ENCODE measurements around the gene RFC1.

Gene RFC1

DNA sequence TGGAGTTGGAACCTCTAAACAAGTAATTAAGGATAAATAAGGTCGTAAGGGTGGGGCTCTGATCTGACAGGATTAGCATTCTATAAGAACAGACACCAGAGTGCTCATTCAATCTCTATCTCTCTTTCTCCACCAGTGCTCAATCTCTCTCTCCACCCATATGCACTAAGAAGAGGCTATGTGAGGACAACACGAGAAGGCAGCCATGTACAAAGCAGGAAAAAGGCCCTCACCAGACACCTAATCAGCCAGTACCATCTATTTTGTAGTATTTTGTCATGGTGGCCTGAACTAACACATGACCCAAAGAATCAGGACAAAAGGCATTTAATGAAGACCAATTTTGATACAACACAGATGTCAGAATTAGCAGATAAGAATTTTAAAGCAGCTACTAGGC, 16.8 kb downstream of the RFC1 start:
- no peak for DNase-seq

DNA sequence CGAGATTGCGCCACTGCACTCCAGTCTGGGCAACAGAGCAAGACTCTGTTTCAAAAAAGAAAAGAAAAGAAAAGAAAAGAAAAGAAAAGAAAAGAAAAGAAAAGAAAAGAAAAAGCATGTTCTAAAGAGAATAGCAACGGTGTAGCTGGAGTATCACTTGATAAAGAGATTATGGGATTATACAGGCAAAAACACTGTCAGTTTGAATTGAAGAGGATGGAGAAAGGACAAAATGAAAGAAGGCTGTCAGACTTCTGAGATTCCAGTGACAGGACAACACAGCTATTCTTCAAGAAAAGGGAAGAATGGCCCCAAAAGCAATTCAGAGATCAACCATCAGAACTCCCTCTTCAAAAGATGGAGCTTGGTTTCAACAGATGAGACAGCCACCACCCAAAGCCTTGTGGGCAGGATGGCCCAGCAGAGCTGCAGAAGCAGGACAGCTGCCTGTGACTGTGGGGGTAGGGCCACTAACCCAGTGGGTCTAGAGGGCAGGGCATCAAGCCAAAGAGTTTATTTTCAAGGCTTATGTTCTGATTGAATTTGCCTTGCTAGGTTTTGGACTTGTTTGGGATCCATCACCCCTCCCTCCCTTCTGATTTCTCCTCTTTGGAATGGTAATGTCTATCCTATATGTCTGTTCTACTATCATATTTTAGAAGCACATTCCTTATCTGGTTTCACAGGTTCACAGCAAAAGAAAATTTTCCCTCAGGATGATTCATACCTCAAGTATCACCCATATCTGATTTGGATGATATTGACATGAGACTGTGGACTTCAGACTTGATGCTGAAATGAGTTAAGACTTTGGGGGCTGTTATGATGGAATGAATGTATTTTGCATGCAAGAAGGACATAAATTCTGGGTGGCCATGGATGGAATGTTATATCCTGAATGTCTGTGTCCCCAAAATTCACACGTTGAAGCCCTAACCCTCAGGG, 17.5 kb downstream of the RFC1 start:
- no peak for DNase-seq

DNA sequence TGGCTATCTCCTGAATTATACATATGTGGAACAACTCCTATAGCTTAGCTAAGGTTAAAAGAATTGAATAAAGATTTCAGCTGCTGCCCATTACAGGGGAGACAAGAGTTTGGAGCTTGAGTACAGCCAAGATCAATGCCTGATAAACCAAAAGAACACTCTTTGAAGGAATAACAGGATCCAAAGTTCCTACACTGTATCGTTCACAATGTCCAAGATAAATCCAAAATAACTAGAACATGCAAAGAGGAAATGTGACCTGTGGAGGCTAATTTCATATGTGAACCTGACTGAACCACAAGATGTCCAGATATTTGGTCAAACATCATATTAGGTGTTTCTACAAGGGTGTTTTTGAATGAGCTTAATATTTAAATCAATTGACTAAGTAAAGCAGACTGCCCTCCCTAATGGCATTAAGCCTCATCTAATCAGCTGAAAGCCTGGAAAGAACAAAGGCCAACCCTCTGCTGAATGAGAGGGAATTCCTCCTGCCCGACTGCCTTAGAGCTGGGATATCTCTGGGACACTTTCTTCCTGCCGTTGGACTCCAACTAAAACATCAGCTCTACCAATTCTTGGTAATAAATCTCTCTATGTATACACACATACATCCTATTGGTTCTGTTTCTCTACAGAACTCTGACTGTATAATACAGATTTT, 19.2 kb downstream of the RFC1 start:
- DNase-seq, result no peak

DNA sequence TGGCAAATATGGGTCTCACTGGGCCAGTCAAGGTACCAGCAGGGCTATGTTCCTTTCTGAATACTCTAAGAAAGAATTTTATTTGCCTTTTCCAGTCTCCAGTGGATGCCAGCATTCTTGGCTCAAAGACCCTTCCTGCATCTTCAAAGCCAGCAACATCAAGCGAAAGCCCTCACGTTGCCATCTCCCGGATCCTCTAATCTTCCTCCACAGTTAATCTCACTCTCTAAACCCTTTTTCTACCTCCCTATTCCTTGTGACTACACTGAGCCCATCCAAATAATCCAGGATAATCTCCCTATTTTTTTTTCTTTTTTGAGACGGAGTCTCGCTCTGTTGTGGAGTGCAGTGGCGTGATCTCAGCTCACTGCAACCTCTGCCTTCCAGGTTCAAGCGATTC, 23.4 kb downstream of the RFC1 start:
- DNase-seq, result no peak

- no peak for DNase-seq
Measured at GRCh38 chr4:39341075-39341725, 25.0 kb downstream of the RFC1 start.

GRCh38 chr4:39339968-39340367, 26.2 kb downstream of the RFC1 start:
- no peak for DNase-seq

DNA sequence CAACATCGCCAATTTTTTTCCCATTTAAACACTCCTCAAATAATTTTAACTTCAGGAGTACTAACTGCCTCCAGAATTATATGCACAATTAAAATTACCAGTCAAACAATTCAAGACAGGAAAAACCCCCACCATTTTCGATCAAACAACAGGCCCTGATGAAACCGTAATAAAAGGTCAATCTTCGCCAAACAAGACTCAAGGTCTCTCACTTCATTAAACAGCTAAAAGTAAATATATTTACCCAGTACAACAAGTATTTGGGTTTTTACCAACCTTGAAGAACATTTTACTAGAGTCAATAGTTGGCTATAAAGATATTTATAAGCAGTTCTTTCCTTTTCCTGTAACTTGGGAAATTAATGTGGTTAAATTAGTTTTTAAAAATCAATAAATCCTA, 28.3 kb downstream of the RFC1 start:
- DNase-seq, result no peak

- DNase-seq, result no peak
Measured at GRCh38 chr4:39335566-39335965, 30.6 kb downstream of the RFC1 start.

DNA sequence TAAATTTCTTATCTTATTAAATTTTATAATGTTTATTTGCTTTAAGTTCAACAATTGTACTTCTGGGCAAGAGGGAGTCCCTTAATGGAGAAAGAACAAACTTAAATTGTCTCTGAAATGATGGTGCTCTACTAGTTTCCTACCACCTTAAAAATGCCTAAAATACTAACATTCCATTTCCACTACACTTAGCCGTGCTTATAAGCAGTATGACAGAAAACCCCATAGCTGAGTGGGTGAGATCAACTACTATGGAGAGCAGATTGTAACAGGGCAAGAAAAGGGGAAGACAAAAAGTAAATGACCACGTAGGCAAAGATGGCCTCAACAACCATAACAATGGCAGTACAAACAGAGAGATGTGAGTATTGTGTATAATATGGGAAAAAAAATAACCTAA, 35.0 kb downstream of the RFC1 start:
- DNase-seq, result no peak

DNA sequence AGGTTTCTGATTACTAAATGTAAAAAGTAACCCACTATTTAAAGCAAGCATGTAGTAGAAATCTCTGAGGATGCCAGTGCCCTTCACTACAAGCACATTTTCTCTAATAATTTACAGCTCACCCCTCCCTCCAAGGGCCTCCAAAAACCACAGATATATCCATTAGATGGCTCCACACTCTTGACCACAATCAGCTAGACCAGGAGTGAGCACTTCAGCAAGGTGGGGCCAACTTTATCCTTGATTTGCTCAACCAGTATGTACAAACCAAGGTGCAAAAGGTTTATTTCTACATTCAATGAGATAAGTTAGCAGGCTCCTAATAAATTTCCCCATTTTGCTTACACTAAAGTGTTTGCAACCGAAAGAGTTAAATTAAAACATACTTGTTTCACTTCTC, 35.8 kb downstream of the RFC1 start:
- DNase-seq, result no peak

DNA sequence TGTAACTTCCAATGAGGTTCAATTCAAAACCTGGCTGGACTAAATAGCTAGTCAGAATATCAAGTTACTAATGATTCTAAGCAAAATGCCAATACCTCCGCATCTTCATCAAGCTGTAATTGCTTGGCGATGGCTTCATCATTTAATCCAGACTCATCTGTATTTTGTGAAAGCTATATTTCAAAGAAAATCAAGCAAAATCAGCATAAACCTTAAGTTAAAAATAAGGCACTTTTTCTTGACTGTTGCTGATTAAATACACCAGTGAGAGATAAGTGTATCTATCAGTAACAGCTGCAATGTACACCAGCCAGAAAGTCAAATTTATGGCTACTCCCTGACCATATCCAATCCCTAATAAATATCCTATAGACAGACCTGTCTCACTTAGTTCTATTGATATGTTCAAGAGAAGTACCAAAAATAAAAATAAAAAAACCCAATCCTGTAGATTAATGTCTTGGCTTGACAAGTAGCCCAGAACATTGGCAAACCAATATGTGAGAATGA, 39.6 kb downstream of the RFC1 start:
- DNase-seq, result no peak

DNA sequence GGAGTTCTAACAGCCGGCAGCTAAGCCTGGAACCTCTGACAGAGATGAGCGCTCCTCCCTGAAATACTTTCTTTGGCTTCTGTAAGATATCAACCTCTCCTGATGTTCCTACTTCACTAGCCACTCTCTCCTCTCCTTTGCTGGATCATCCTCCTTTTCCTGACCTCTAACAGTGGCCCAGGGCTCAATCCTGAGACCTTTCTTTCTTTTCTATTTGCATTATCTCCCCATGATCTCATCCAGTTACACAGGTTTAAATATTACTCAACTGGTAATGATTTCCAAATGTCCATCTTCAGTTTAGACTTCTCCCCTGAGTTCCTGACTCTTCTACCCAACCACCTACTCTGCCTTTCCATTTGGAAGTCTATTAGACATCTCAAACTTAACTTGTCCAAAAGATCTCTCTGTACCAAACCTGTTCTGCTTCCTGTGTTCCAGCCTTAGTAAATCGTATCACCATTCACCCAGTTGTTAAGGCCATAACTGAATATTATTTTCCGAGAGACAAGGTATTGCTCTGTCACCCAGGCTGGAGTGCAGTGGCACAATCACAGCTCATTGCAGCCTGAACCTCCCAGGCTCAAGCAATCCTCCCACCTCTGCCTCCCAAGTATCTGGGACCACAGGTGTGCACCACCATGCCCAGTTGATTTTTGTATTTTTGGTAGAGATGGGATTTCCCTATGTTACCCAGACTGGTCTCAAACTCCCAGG, 41.1 kb downstream of the RFC1 start:
- no peak for DNase-seq

- DNase-seq, result no peak
Measured at GRCh38 chr4:39324446-39324845, 41.7 kb downstream of the RFC1 start.

GRCh38 chr4:39323821-39324220, 42.3 kb downstream of the RFC1 start:
- no peak for DNase-seq

DNA sequence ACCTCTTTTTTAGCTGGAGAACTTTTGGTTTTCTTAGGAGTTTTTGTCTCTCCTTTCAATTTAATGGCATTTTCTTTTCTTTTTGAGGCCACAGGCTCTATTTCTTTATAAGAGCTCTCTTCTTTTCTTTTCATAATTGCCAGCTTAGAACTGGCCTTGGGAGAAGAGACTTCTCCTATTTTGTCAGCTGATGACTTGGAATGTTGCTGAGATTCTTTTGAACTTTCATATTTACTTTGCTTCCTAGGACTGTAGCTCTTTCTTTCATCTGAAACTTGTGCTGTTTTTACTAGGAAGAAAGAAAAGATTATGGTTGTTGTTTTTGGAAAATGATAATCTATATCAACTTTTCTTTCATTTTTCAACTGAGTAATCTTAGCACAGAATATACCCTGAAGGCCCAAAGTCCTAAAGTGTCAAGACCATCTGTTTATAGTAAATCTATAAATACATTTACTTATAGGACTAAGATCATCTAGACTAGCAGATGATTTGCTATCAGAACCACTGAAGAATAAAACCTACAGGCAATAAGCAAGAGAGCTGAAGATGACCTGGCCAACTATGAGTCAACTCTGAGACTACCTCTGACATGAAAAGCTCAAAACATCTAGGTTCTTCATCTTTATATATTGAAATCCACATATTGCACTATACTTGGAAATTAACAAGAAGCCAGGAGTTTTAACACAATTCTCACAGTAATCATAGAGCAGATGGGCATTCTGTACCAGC, 45.6 kb downstream of the RFC1 start:
- DNase-seq, result no peak

DNA sequence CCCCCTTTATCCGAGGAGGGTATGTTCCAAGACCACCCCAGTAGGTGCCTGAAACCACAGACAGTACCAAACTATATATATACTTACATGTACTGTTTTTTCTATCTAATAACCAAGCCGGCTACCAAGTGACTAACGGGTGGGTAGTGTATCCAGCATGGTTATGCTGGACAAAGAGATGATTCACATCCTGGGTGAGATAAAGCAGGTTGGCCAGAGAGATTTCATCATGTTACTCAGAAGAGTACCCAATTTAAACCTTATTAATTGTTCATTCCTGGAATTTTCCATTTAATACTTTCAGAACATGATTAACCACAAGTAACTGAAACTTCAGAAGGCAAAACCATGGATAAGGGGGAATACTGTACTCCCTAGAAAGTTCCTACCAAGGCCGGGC, 46.5 kb downstream of the RFC1 start:
- no peak for DNase-seq

DNA sequence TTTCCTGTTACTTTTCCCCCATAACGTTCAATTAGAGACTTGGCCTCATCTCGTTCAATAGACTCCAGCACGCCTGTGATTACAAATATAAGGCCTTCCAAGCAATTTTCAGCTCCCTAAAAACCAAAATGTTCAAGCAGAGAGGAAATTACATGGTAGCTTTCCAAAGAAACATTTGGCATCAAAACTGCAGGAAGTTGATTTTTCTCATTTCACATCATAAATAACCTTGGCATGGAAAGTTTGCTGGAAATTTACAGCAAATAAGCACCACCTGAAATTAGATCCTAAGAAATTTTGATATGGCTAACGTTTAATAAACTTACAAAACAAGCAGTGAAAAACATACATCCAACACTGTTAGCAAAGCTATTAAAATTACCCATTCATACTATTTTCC, 53.3 kb downstream of the RFC1 start:
- DNase-seq, result no peak

- DNase-seq, result peak; percentile 47
Measured at GRCh38 chr4:39308611-39309010, 57.6 kb downstream of the RFC1 start.

GRCh38 chr4:39305912-39306677, 60.1 kb downstream of the RFC1 start:
- DNase-seq, result no peak

DNA sequence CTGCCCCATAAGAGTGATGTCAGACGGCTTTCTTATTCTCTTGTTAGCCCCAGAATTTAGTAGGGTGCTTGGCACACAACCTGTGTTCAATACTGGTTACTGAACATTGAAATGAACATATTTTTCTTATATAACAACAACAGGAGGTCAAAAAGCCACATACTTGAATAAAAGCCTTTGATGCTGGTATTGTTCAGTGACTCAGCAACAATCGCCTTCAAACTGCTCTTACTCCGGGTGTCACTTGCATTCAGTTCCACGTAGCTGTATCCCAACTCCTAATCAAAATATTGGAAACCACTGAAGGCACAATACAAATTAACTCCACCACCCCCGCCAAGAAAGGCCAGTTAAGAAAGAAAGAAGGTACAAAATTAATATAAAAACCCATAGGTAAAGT, 61.5 kb downstream of the RFC1 start:
- no peak for DNase-seq

GRCh38 chr4:39303871-39304270, 62.3 kb downstream of the RFC1 start:
- no peak for DNase-seq

GRCh38 chr4:39302901-39303300, 63.3 kb downstream of the RFC1 start:
- DNase-seq, result no peak

Data from NCI-H1092 (cell line).